PFSK-1 (cell line): ENCODE data around the gene SLC27A5.

Experiments used
- FOXP2 ChIP-seq: optimal IDR thresholded peaks from 2 replicates; pipeline ENCODE3; 2011; ENCODE audit warnings: borderline replicate concordance, control low read depth, inconsistent platforms; ENCODE audit not compliant: insufficient read depth; ENCODE audit errors: extremely low read length, extremely low read depth
- POLR2AphosphoS5 ChIP-seq: IDR thresholded peaks from 2 replicates; pipeline ENCODE4 v1.6.1; 2012; ENCODE audit warnings: low read depth, mild to moderate bottlenecking, control low read depth, low read length, moderate library complexity
- REST ChIP-seq, 2 experiments: IDR thresholded peaks; 2 replicates each; pipeline versions ENCODE4 v1.6.1 to v1.8.0; 2011 to 2012; ENCODE audit warnings: low read depth in 2 of 2, low read length in 2 of 2, control low read depth in 1 of 2, inconsistent platforms in 1 of 2, mild to moderate bottlenecking in 1 of 2, moderate library complexity in 1 of 2; ENCODE audit not compliant: insufficient read depth in 1 of 2
- SIN3A ChIP-seq: IDR thresholded peaks from 2 replicates; pipeline ENCODE4 v1.6.1; 2012; ENCODE audit warnings: mild to moderate bottlenecking, low read length, moderate library complexity, borderline replicate concordance; ENCODE audit not compliant: insufficient read depth
- TAF1 ChIP-seq: IDR thresholded peaks from 2 replicates; pipeline ENCODE4 v1.6.1; 2012; ENCODE audit warnings: low read length, control low read depth, borderline replicate concordance; ENCODE audit not compliant: insufficient read depth

DNA sequence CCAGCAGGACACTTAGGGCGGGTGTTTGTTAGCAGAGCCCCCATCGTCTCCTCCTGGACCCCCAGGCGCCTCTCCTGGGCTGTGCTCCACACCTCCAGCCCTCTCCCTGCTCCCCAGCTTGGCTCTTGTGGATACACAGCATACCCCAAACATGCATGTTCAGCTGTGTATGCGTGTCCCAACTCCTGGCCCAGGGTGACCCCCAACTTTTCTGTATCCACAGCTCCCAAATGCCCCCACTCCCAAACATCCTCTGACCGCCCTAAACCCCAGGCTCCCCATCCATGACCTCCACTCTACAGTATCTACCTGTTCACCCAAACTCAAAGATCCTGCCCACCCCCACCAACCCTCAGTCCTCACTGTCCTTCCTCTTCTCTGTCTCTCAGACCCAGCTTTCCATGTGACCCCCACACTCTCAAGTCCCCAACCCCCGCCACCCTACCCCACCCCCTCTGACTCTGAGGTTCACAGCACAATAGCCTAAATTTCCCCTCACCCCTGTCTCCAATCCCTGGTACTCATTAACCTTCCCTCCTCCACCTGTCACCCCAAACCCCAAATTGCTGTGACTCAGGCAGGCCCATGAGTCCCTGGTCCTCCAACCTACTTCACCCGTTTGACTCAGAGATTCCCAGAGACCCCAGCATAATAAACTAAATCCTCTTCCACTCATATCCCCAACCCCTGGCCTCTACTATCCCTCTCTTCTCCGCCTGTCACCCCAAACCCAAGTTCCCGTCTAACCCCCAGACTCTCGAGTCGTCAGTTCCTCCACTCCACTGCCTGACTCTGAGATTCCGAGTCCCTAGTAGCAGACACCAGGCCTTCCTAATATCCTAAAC, 45.7 kb upstream of the SLC27A5 start:
- TF ChIP-seq POLR2AphosphoS5 (no peak), TAF1 (no peak), REST (IDR thresholded peaks at IDR 0.05; ENCODE audit: insufficient read depth in 1 of 2, low read depth in 2 of 2, low read length in 2 of 2) (no peak), SIN3A (no peak), FOXP2 (no peak)
